Lower lobe of right lung (tissue), 2 donors: ENCODE results near the gene PEX5L. TPM values are rescaled to one million over a fixed set of nuclear protein-coding genes. Genes with fewer than 3 reads are reported as not detected.

Experiments
- ATAC-seq, 2 donors: fragments of 200-7000 bp; cut with Tn5 transposase; one replicate each; pipeline ENCODE4 v1.9.1; 2020 to 2022; ENCODE audit warnings: mild to moderate bottlenecking in 2 of 2, moderate library complexity in 2 of 2
- DNase-seq: peaks from one replicate; pipeline ENCODE4 v3.0.0-alpha.2; 2020
- H3K27ac ChIP-seq: fragments of 200-600 bp; one replicate; pipeline ENCODE4 v1.8.0; 2022
- H3K27me3 ChIP-seq: fragments of 200-600 bp; one replicate; pipeline ENCODE4 v1.8.0; 2022; ENCODE audit warnings: low read depth
- H3K36me3 ChIP-seq: fragments of 200-600 bp; one replicate; pipeline ENCODE4 v1.8.0; 2022; ENCODE audit warnings: mild to moderate bottlenecking
- H3K4me1 ChIP-seq: fragments of 200-600 bp; one replicate; pipeline ENCODE4 v1.8.0; 2022
- H3K4me3 ChIP-seq: fragments of 200-600 bp; one replicate; pipeline ENCODE4 v1.8.0; 2022; ENCODE audit warnings: mild to moderate bottlenecking
- H3K9me3 ChIP-seq: fragments of 200-600 bp; one replicate; pipeline ENCODE4 v1.8.0; 2022
- CTCF ChIP-seq: fragments of 200-600 bp; IDR thresholded peaks from one replicate; pipeline ENCODE4 v1.8.0; 2022; ENCODE audit warnings: antibody characterized with exemption, mild to moderate bottlenecking
- intact Hi-C: fragments of 100-400 bp; cut with DNase I; formaldehyde crosslinking; loops from one replicate; pipeline ENCODE4 v1.11.0; 2022
- total RNA-seq: library from RNA; stranded (reverse); fragmentation: NEBNext Ultra II Directional; extraction: Animal tissue kit (Norgen Biotek cat#: 25700); gene quantifications from one replicate; pipeline ENCODE4 v1.2.1, GENCODE V29; 2021
- donor health status: DM: no; HTN: yes; CAD: no; lungs with severe emphysema.

The PEX5L gene
- total RNA-seq, 1 donor from 2014 or later: not detected

GRCh38 chr3:179895330-179895729 lies 141.4 kb downstream of the PEX5L start:
- Histone ChIP-seq H3K4me3 (no peak overlapping the region), H3K27me3 (no peaks in the 10 kb centered on the region), H3K9me3 (no peaks in the 10 kb centered on the region), H3K27ac (no peak overlapping the region), H3K4me1 (no peaks in the 10 kb centered on the region), H3K36me3 (no peaks in the 10 kb centered on the region)
- no peak for DNase-seq
- ATAC-seq: no peak
- no peak for TF ChIP-seq CTCF
- intact Hi-C loops: no loop called here

GRCh38 chr3:179887295-179887943 lies 149.3 kb downstream of the PEX5L start:
- TF ChIP-seq CTCF: no peak

GRCh38 chr3:179885950-179886349 lies 150.8 kb downstream of the PEX5L start:
- TF ChIP-seq CTCF: no peak
- intact Hi-C loops: no loop called here
- ATAC-seq: no peak
- Histone ChIP-seq H3K27ac (no peak overlapping the region), H3K27me3 (no peaks in the 10 kb centered on the region), H3K36me3 (no peaks in the 10 kb centered on the region), H3K4me1 (no peaks in the 10 kb centered on the region), H3K4me3 (no peak overlapping the region), H3K9me3 (no peaks in the 10 kb centered on the region)
- DNase-seq: no peak

More at GRCh38 chr3:179887295-179887943, 149.3 kb downstream of the PEX5L start:
- no peaks in the 10 kb centered on the region for H3K27me3 ChIP-seq
- ATAC-seq (no peak), DNase-seq (no peak)
- intact Hi-C loops: no loop called here
- no peaks in the 10 kb centered on the region for H3K9me3 ChIP-seq
- no peaks in the 10 kb centered on the region for H3K36me3 ChIP-seq
- H3K4me1 ChIP-seq: no peaks in the 10 kb centered on the region
- no peak overlapping the region for H3K27ac ChIP-seq
- H3K4me3 ChIP-seq: no peak overlapping the region

DNA sequence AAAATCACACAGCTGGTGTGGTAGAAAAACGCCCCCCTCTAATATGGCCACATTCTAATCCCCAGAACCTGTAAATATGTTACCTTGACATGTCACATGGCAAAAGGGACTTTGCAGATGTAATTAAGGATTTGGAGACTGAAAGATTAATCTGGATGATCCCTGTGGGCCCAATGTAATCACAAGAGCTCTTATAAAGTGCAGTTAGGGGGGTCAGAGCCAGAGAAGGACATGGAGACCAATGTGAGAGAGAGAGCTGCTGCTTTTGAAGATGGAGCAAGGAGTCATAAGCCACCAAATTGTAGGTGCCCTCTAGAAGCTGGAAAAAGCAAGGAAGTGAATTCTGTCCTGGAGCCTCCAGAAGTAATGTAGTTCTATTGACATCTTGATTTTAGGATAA lies 152.6 kb downstream of the PEX5L start:
- H3K27me3 ChIP-seq: no peaks in the 10 kb centered on the region
- DNase-seq (no peak), ATAC-seq (no peak)
- H3K9me3 ChIP-seq: no peaks in the 10 kb centered on the region
- H3K27ac ChIP-seq: no peak overlapping the region
- H3K4me3 ChIP-seq: no peak overlapping the region
- H3K36me3 ChIP-seq: no peaks in the 10 kb centered on the region
- intact Hi-C loops: no loop called here
- TF ChIP-seq CTCF: no peak
- H3K4me1 ChIP-seq: no peaks in the 10 kb centered on the region

- Histone ChIP-seq H3K4me1 (no peaks in the 10 kb centered on the region), H3K9me3 (no peaks in the 10 kb centered on the region), H3K27me3 (no peaks in the 10 kb centered on the region), H3K36me3 (no peaks in the 10 kb centered on the region), H3K4me3 (no peak overlapping the region), H3K27ac (no peak overlapping the region)
- TF ChIP-seq CTCF: no peak
- ATAC-seq (no peak), DNase-seq (no peak)
- intact Hi-C loops: no loop called here
These were observed 154.4 kb downstream of the PEX5L start for GRCh38 chr3:179882292-179882691.
